Trophoblast cell (in vitro differentiated cells and primary cell): ENCODE data around the gene ATXN7.
A peak's percentile ranks its signal among the peaks of the same experiment; 100 is the strongest.

Experiments used
- DNase-seq, 2 donors: peaks; one replicate each; pipeline ENCODE4 v3.0.0-alpha.2; 2016
- H2AFZ ChIP-seq: 2 replicates; pipeline ENCODE4 v1.6.1; 2013; ENCODE audit warnings: low read length, moderate library complexity, mild to moderate bottlenecking; ENCODE audit not compliant: insufficient read depth, poor library complexity
- H2AK5ac ChIP-seq: 2 replicates; pipeline ENCODE4 v1.6.1; 2013; ENCODE audit warnings: mild to moderate bottlenecking, low read length
- H2BK120ac ChIP-seq: 2 replicates; pipeline ENCODE4 v1.6.1; 2013; ENCODE audit warnings: low read length, mild to moderate bottlenecking, moderate library complexity; ENCODE audit not compliant: insufficient read depth, poor library complexity
- H2BK12ac ChIP-seq: 2 replicates; pipeline ENCODE4 v1.6.1; 2013; ENCODE audit warnings: mild to moderate bottlenecking, low read length, moderate library complexity
- H2BK5ac ChIP-seq: 2 replicates; pipeline ENCODE4 v1.6.1; 2013; ENCODE audit warnings: low read length, low read depth, moderate library complexity, mild to moderate bottlenecking; ENCODE audit not compliant: poor library complexity
- H3K14ac ChIP-seq: 2 replicates; pipeline ENCODE4 v1.6.1; 2013; ENCODE audit warnings: mild to moderate bottlenecking, low read length
- H3K18ac ChIP-seq: 2 replicates; pipeline ENCODE4 v1.6.1; 2013; ENCODE audit warnings: mild to moderate bottlenecking, low read length
- H3K23ac ChIP-seq: 2 replicates; pipeline ENCODE4 v1.6.1; 2013; ENCODE audit warnings: low read length
- H3K27ac ChIP-seq: 2 replicates; pipeline ENCODE4 v1.5.1; 2013; ENCODE audit warnings: low read depth, mild to moderate bottlenecking, inconsistent platforms, low read length, moderate library complexity
- H3K27me3 ChIP-seq: 2 replicates; pipeline ENCODE4 v1.6.1; 2013; ENCODE audit warnings: inconsistent platforms, mild to moderate bottlenecking, low read length, moderate library complexity; ENCODE audit not compliant: insufficient read depth
- H3K36me3 ChIP-seq, 2 experiments: 1 replicate in 1 of 2; 2 replicates in 1 of 2; pipeline ENCODE4 v1.6.1; 2013; ENCODE audit warnings: low read length in 2 of 2, mild to moderate bottlenecking in 2 of 2, moderate library complexity in 1 of 2; ENCODE audit not compliant: insufficient read depth in 2 of 2, control insufficient read depth in 1 of 2
- H3K4ac ChIP-seq: 2 replicates; pipeline ENCODE4 v1.6.1; 2013; ENCODE audit warnings: low read depth, mild to moderate bottlenecking, low read length, moderate library complexity
- H3K4me1 ChIP-seq, 2 experiments: 1 replicate in 1 of 2; 2 replicates in 1 of 2; pipeline ENCODE4 v1.6.1; 2013; ENCODE audit warnings: low read length in 2 of 2, mild to moderate bottlenecking in 2 of 2, moderate library complexity in 1 of 2; ENCODE audit not compliant: insufficient read depth in 2 of 2, control insufficient read depth in 1 of 2
- H3K4me2 ChIP-seq: 2 replicates; pipeline ENCODE4 v1.6.1; 2013; ENCODE audit warnings: inconsistent platforms, mild to moderate bottlenecking, low read length, moderate library complexity
- H3K4me3 ChIP-seq: 2 replicates; pipeline ENCODE4 v1.5.1; 2013; ENCODE audit warnings: mild to moderate bottlenecking, low read depth, low read length, inconsistent platforms
- H3K79me1 ChIP-seq: one replicate; pipeline ENCODE4 v1.6.1; 2013; ENCODE audit warnings: low read length
- H3K79me2 ChIP-seq: 2 replicates; pipeline ENCODE4 v1.6.1; 2013; ENCODE audit warnings: low read length, mild to moderate bottlenecking; ENCODE audit not compliant: control insufficient read depth, insufficient read depth, poor library complexity
- H3K9ac ChIP-seq: 2 replicates; pipeline ENCODE4 v1.6.1; 2013; ENCODE audit warnings: mild to moderate bottlenecking, low read length
- H3K9me3 ChIP-seq: 2 replicates; pipeline ENCODE4 v1.6.1; 2013; ENCODE audit warnings: low read depth, mild to moderate bottlenecking, control low read depth, inconsistent platforms, low read length; ENCODE audit not compliant: insufficient read depth
- H4K12ac ChIP-seq: 2 replicates; pipeline ENCODE4 v1.6.1; 2013; ENCODE audit warnings: low read depth, mild to moderate bottlenecking, low read length, moderate library complexity
- H4K8ac ChIP-seq: 2 replicates; pipeline ENCODE4 v1.6.1; 2013; ENCODE audit warnings: low read depth, mild to moderate bottlenecking, low read length, moderate library complexity
- H4K91ac ChIP-seq: one replicate; pipeline ENCODE4 v1.6.1; 2013; ENCODE audit warnings: low read depth, mild to moderate bottlenecking, low read length, moderate library complexity
- WGBS: extraction: QIAGEN DNeasy Blood & Tissue Kit; methylation state at CpG from one replicate; pipeline ENCODE4 v1.1.7; 2013; ENCODE audit warnings: missing lambda C conversion rate; ENCODE audit not compliant: insufficient read length, insufficient coverage; ENCODE audit errors: extremely low coverage; 5-methylcytosine and 5-hydroxymethylcytosine counted together

The ATXN7 gene

GRCh38 chr3:64008487-64009351, 145.1 kb downstream of the ATXN7 start:
- Histone ChIP-seq H3K4me2 (no peak overlapping the region), H4K8ac (no peak overlapping the region), H3K9ac (no peak overlapping the region), H4K91ac (no peak overlapping the region), H3K27me3 (no peaks in the 10 kb centered on the region), H2BK12ac (no peak overlapping the region), H4K12ac (no peak overlapping the region), H3K4ac (no peak overlapping the region), H2BK5ac (no peak overlapping the region), H3K4me3 (no peak overlapping the region), H3K36me3 (peaks cover 4 to 44% of the 10 kb centered on the region in 2 experiments), H3K79me2 (no peaks in the 10 kb centered on the region), H3K79me1 (no peaks in the 10 kb centered on the region), H3K27ac (no peak overlapping the region), H2AK5ac (no peak overlapping the region), H2BK120ac (no peak overlapping the region), H3K23ac (no peak overlapping the region), H3K4me1 (peaks cover 0 to 3% of the 10 kb centered on the region in 2 experiments), H2AFZ (no peak overlapping the region), H3K9me3 (no peaks in the 10 kb centered on the region), H3K18ac (no peak overlapping the region), H3K14ac (no peak overlapping the region)
- DNase-seq, result peak in 1 of 2 donors; percentile 32
- no CpG with 5 or more reads among the region's 7 CpGs for WGBS

GRCh38 chr3:64009528-64009927, 145.9 kb downstream of the ATXN7 start:
- WGBS, result no CpG with 5 or more reads among the region's 7 CpGs
- H3K79me1 ChIP-seq, result no peaks in the 10 kb centered on the region
- H3K18ac ChIP-seq, result no peak overlapping the region
- H2AK5ac ChIP-seq, result no peak overlapping the region
- H3K4ac ChIP-seq, result no peak overlapping the region
- H3K14ac ChIP-seq, result no peak overlapping the region
- no peak for DNase-seq
- H3K27me3 ChIP-seq, result no peaks in the 10 kb centered on the region
- no peak overlapping the region for H3K9ac ChIP-seq
- H4K12ac ChIP-seq, result no peak overlapping the region
- H3K36me3 ChIP-seq, result peaks cover 5 to 43% of the 10 kb centered on the region in 2 experiments
- H3K4me1 ChIP-seq, result peaks cover 0 to 3% of the 10 kb centered on the region in 2 experiments
- H3K9me3 ChIP-seq, result no peaks in the 10 kb centered on the region
- H3K4me3 ChIP-seq, result no peak overlapping the region
- H3K27ac ChIP-seq, result no peak overlapping the region
- no peaks in the 10 kb centered on the region for H3K79me2 ChIP-seq
- no peak overlapping the region for H3K23ac ChIP-seq
- H2AFZ ChIP-seq, result no peak overlapping the region
- no peak overlapping the region for H2BK12ac ChIP-seq
- H2BK5ac ChIP-seq, result no peak overlapping the region
- H3K4me2 ChIP-seq, result no peak overlapping the region
- no peak overlapping the region for H4K91ac ChIP-seq
- H2BK120ac ChIP-seq, result no peak overlapping the region
- no peak overlapping the region for H4K8ac ChIP-seq

- H3K18ac ChIP-seq, result no peak overlapping the region
- H2AK5ac ChIP-seq, result no peak overlapping the region
- H3K79me1 ChIP-seq, result no peaks in the 10 kb centered on the region
- no peak overlapping the region for H2BK120ac ChIP-seq
- H2BK12ac ChIP-seq, result no peak overlapping the region
- H3K4me2 ChIP-seq, result no peak overlapping the region
- H3K14ac ChIP-seq, result no peak overlapping the region
- H3K36me3 ChIP-seq, result peaks cover 6 to 46% of the 10 kb centered on the region in 2 experiments
- H4K8ac ChIP-seq, result no peak overlapping the region
- WGBS, result no CpG with 5 or more reads among the region's 5 CpGs
- H3K27ac ChIP-seq, result no peak overlapping the region
- no peaks in the 10 kb centered on the region for H3K79me2 ChIP-seq
- no peaks in the 10 kb centered on the region for H3K27me3 ChIP-seq
- no peaks in the 10 kb centered on the region for H3K9me3 ChIP-seq
- no peak overlapping the region for H3K9ac ChIP-seq
- H3K4me3 ChIP-seq, result no peak overlapping the region
- H3K4me1 ChIP-seq, result peaks cover 0 to 3% of the 10 kb centered on the region in 2 experiments
- H4K91ac ChIP-seq, result no peak overlapping the region
- H3K4ac ChIP-seq, result no peak overlapping the region
- H2AFZ ChIP-seq, result no peak overlapping the region
- H3K23ac ChIP-seq, result no peak overlapping the region
- no peak overlapping the region for H2BK5ac ChIP-seq
- DNase-seq, result no peak
- no peak overlapping the region for H4K12ac ChIP-seq
Measured at GRCh38 chr3:64010199-64010598, 146.5 kb downstream of the ATXN7 start.

- no peak for DNase-seq
- Histone ChIP-seq H3K4me3 (no peak overlapping the region), H3K27ac (no peak overlapping the region), H3K4me1 (peaks cover 0 to 3% of the 10 kb centered on the region in 2 experiments), H3K4ac (no peak overlapping the region), H3K14ac (no peak overlapping the region), H3K27me3 (no peaks in the 10 kb centered on the region), H4K12ac (no peak overlapping the region), H3K9ac (no peak overlapping the region), H3K9me3 (no peaks in the 10 kb centered on the region), H2AK5ac (no peak overlapping the region), H3K4me2 (no peak overlapping the region), H3K79me2 (no peaks in the 10 kb centered on the region), H2BK120ac (no peak overlapping the region), H2BK12ac (no peak overlapping the region), H4K91ac (no peak overlapping the region), H3K79me1 (no peaks in the 10 kb centered on the region), H3K36me3 (peaks cover 9 to 41% of the 10 kb centered on the region in 2 experiments), H3K18ac (no peak overlapping the region), H4K8ac (no peak overlapping the region), H2BK5ac (no peak overlapping the region), H2AFZ (no peak overlapping the region), H3K23ac (no peak overlapping the region)
- WGBS, result no CpG with 5 or more reads among the region's 5 CpGs
Measured at GRCh38 chr3:64011685-64012084, 148.0 kb downstream of the ATXN7 start.
